ENCODE measurements around the gene PSKH1.
"Not testable (repeated sequence)": the region's sequence is repeated elsewhere in the genome, so short reads cannot be mapped to it uniquely, and the experiment has no call there.

Gene PSKH1

DNA sequence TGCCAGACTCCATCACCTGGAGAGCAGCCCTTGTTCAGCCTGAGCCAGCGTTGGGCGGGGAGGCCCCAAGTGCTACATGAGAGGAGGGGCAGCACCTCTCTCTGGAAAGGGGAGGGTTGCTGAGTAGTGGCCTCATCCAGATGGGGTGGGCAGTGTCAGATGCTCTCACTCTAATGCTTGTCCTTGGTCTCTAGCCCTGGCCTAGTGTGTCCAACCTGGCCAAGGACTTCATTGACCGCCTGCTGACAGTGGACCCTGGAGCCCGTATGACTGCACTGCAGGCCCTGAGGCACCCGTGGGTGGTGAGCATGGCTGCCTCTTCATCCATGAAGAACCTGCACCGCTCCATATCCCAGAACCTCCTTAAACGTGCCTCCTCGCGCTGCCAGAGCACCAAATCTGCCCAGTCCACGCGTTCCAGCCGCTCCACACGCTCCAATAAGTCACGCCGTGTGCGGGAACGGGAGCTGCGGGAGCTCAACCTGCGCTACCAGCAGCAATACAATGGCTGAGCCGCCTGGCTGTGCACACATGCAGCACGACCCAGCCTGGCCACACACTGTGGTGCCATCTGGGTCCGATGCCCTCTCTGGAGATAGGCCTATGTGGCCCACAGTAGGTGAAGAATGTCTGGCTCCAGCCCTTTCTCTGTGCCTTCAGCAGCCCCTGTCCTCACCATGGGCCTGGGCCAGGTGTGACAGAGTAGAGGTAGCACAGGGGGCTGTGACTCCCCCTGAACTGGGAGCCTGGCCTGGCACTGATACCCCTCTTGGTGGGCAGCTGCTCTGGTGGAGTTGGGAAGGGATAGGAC lies 34.3 kb downstream of the PSKH1 start:
- no peak for DNase-seq

- no peak for DNase-seq
Observed at GRCh38 chr16:67928147-67928546, 35.1 kb downstream of the PSKH1 start.

- peak; percentile 65 for DNase-seq
Observed at GRCh38 chr16:67928561-67929364, 35.7 kb downstream of the PSKH1 start.

- no peak for DNase-seq
Observed at GRCh38 chr16:67930191-67930590, 37.1 kb downstream of the PSKH1 start.

DNA sequence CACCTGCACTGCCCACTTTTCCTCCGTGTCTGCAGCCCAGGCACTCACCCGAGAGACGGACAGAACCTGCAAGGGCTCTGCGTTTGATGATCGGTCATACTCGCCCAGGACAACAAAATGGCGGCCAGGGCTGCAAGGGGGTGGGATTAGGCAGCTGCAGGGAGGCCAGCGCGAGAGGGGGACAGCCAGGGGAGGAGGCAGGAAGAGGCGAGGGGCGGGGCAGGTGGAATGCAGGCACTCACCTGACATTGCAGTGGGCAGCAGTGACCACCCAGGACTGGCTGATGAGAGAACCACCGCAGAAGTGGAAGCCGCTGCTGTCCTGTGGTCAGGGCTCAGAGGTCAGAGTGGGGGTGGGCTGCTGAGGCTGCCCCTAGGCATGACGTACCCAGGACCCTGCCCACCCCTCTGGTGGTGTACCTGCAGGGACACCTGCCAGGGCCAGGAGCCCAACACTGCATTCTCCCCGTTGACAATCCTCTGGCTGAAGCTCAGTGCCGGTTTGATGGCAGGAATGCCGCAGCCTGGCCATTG lies 37.7 kb downstream of the PSKH1 start:
- DNase-seq, result no peak

- DNase-seq, result no peak
Observed at GRCh38 chr16:67931712-67932461, 38.8 kb downstream of the PSKH1 start, which contains the start of gene CTRL. TSS of gene CTRL (minus strand) at chr16:67931862. CDS start at chr16:67931852, 10 bp downstream.

- no peak for DNase-seq
Observed at GRCh38 chr16:67932462-67932840, 39.4 kb downstream of the PSKH1 start.

DNA sequence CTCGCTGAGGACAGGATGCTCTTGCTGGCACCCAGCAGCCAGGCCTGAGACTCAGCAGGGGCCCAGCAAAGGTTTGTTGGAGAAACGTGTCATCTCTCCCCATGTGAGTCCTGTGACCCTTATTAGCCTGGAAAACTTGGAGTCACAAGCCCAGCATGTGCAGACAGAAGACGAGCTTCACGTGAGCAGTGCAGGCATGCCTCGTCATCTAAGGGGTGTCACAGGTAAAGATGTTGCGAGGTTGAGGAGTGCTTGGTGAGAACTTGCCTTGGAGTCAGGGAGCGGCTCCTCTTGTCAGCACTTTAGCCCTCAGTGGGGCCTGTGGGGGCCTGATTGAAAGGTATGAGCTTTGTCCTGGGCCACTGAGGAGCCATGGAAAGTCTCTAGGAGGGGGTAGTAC lies 40.8 kb downstream of the PSKH1 start:
- DNase-seq, result no peak

- DNase-seq, result no peak
Observed at GRCh38 chr16:67934306-67935100, 41.4 kb downstream of the PSKH1 start.

- no peak for DNase-seq
Observed at GRCh38 chr16:67935101-67935401, 42.0 kb downstream of the PSKH1 start.

GRCh38 chr16:67935402-67936123 lies 42.5 kb downstream of the PSKH1 start:
- peak; percentile 94 for DNase-seq

GRCh38 chr16:67936124-67936879 lies 43.2 kb downstream of the PSKH1 start, which contains the start of gene PSMB10:
TSS of gene PSMB10 (minus strand) at chr16:67936850. CDS start at chr16:67936749, 101 bp downstream.
- DNase-seq, result no peak

- peak; percentile 84 for DNase-seq
Observed at GRCh38 chr16:67936880-67937605, 44.0 kb downstream of the PSKH1 start.

GRCh38 chr16:67937713-67938112 lies 44.7 kb downstream of the PSKH1 start:
- DNase-seq, result not testable (repeated sequence)

DNA sequence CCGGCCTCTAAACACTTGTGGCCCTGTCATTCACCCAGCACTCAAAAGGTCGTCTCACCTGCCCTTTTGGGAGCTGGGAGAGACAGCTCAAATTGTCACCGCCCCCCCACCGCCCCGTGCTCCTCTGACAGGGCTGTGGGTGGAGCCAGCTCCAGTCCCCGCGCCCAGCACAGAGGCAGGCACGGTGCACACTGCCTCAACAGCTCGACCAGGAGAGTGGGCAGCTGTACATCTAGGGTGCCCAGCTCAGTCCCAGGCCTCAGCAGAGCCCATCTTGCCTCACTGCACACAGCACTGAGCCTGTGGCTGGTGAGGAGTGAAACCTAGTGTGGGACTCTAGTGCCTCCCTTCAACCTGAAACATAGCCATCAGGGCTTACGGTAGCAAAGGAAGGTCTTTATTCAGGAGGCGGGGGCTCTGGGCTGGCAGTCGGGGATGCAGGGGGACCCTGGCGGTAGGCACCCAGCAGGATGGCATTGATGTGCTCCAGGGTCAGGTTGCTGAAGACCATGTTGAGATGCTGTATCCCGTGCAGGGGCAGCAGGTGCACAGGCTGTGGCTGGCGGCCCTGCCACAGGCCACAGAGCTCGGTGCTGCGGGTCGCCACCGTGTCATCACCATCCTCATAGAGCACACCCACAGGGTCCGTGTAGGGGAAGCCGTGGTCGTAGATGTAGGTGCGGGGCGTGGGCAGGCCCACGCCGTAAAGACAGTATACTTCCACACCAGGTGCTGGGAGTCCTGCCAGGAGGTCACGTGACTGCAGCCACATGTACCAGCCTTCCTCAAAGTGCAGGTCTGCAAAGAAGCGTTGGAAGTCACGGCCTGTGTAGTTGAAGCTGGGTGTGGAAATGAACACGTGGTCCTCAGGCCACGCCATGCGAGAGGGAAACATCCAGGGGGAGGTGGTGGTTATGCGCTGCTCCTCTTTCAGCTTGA lies 46.7 kb downstream of the PSKH1 start:
- DNase-seq, result peak; percentile 16

DNA sequence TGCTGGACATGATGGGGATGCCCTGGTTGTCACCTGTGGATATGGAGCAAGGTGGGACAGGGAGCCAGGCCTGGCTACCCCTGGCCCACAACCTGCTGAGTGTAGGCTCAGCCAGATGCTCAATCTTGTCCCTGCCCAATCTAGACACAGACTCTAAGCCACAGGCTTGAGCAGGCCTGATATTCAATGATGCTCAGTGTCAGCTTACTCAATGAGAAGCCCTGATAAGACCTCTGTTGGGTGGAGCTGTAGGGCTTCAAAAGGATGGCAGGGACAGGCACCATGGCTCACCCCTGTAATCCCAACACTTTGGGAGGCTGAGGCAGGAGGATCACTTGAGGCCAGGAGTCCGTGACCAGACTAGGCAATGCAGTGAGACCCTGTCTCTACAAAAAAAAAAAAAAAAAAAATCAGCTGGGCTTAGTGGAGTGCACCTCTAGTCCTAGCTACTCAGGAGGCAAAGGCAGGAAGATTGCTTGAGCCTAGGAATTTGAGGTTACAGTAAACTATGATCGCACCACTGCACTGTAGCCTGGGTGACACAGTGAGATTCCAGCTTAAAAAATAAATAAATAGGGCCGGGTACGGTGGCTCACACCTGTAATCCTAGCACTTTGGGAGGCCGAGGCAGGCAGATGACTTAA lies 47.5 kb downstream of the PSKH1 start:
- no peak for DNase-seq

DNA sequence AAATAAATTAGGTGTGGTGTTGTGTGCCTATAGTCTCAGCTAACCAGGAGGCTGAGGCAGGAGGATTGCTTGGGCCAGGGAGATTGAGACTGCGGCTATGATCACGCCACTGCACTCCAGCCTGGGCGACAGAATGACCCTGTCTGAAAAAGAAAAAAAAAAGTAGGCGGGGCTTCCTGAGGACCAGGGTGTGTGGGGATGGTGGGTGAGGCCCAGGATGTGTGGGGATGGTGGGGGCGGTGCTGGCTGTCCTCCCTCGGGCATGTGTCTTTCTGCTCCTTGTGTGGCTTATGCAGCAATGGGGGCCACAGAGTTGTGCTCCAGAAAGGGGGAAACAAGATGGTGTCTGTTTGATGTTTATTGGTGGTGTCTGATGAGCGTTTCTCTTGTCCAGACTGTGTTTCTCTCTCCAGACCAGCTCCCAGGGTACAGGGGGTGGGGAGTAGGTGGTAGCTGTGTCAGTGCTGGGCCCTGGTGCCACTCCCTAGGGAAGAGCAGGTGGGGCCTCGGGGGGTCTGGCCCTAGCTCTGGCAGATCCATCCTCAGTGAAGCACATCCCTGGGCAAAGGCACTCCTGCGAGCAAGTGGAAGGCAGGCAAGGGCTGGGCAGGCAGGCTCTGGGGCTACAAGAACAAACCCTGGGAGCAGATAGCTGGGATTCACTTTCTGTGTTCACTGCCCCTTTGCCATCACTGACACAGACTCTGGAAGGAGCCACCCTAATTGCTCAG lies 48.6 kb downstream of the PSKH1 start:
- no peak for DNase-seq

DNA sequence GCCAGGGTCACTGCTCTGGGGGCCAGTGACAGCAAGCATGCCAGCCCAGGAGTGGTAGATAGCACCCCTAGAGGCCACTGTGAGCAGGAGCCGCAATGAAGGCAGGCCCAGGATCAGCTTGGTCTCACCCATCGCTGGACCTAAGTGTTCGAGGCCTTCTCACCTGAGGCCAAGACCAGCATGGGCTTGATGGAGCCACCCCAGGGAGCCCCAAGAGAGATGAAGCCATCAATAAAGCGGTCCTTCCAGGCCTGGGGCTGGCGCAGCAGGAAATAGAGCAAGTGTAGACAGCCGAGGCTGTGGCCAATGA lies 49.1 kb downstream of the PSKH1 start:
- DNase-seq, result peak; percentile 27
